Activated CD8-positive, alpha-beta memory T cell treated with anti-CD3 and anti-CD28 coated beads, Interleukin-2, amount 50 U/mL, for 24 hours (primary cell): ENCODE measurements around the gene MPO.

Source experiments
- DNase-seq: peaks from one replicate; pipeline ENCODE4 v3.0.0-alpha.2; 2020; ENCODE audit errors: extremely low read depth

The MPO gene

DNA sequence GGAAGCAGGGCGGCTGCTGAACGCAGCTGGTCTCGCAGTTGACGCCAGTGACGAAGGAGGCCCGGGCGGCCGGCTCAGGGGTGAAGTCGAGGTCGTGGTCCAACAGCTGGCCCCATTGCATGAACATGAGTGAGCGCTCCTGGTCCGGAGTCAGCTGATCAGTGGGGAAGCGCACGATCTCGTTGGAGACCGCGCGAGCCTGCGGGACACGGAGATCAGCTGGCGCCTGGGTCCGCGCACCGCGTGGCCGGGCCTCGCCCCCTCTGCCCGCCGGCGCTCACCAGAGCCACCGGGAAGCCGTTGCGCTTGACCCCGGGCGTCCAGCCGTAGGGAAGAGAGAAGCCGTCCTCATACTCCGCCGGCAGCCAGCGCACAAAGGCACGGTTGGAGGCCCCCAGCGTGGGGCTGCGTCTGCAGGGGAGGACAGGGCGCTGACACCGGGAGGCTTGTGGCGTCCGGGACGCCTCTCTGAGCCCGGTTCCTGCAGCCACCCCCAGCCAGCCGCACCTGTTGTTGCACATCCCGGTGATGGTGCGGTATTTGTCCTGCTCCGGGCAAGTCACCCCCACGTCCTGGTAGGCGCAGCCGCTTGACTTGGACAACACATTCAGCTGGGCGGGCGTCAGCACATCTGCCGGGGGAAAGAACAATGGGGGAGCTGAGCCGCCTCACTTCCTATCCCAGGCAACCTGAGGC is 1.6 kb downstream of the MPO start:
- DNase-seq: no peak

DNA sequence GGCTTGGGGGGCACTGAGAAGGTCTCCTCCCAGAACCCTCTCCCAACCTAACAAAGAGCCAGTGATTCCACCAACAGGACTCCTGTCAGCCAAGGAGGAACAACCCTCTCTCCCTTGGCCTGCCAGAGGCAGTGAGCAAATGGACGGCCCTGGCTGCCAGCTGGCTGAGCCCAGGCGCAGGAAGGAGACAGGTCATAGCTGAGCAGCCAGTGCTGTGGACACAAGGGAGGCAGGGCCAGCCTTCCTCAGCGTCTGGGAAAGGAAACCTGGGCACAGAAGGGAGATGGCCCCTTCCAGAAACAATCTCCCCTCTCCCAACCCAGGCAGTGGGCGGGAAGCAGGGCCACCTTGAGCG is 2.1 kb downstream of the MPO start:
- no peak for DNase-seq

DNA sequence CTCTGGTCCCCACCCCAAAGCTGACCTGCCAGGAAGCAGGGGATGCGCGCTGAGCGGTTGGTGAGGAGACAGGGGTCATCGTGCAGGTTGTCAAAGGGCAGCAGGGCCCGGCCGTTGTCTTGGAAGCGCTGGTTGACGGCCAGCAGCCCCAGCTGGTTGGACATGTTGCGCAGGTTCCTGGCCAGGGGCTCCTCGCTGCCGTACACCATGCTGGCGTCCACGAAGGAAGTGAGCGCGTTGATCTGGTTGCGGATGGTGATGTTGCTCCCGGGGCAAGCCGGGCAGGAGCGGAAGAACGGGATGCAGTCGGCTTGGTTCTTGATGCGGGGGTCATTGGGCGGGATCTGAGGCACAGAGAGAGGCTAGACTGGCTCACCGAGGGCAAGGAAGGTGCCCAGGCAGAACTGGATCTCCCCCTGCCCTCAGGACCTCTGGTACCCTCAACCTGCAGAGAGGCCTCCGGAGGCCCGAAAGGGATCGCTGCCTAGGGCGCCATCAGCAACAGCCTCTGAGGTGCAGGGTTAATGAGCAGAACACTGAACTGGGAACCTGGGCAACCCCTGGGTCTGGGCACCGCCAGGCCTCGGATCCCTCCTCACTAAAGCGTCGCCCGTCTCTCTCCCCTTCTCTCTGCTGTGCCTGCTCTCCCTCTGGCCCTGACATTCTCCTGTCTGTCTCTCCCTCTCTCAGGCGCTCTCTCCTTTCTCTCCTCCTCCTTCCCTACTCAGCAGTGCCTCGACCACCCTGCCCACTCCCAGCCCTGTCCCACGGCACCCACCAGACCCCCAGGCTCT is 2.7 kb downstream of the MPO start:
- no peak for DNase-seq

DNA sequence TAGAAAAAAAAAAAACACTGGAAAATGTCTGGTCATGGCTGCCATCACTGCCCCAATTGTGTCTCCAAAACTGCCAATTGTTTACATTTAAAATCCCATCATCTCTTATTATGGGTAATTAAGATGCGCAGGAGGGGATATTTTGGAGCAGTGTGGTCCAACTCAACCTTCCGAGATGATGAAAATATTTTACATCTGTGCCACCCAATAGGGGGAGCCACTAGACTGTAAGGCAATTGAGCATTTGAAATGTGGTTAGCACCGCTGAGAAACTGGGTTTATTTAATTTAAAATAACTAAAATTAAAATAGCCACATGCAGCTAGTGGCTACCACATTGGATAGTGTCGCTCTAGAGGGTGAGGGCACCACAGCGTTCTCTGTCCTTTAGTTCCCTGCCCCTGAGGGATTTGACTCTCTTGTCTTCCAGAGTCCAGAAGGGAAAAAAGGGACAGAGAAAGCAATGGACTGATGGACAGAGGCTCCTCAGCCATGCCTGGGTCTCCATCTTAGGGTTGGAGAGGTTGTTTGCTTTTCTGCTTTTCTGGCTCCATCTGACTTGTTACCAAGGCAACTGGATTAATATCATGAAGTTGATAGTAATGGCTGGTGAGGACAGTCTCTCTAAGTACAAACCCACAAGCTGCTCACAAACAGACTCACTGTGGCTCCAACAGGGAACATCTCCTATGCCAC is 3.5 kb downstream of the MPO start:
- no peak for DNase-seq

DNA sequence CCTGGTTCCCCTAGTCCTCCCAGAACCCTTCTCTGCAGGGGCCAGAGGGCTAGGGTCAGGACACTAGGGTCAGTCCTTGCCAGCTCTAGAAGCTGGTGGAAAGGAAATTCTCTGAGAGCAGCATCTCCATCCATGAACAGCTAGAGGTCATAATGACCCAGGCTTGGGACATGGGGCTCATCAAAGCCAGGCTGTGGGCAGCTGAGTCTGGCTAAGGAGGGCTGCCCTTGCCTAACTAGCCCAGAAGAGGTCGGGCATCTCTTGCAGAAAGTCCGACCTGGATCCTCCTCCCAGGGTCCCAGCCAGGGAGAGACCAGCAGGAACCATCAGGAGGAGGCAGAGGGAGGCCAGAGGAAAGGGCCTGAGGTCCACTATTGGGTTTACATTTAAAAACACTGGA is 4.3 kb downstream of the MPO start:
- no peak for DNase-seq

DNA sequence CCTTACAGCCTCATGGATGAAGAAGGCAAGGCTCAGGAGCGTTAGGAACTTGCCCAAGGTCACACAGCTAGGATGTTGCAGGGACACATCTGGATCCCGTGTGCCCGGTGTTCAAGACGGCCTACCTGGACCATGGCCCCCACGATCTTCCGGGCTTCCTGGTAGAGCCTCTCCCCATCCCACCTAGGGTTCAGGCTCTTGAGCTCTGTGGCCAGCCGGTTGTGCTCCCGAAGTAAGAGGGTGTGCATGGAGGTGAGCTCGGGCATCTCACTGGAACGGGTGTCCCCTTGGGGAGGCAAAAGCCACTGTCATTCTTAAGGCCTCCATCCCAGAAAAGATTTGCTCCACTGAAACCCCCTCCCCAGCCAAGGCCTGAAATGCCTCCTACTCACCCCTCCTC is 5.3 kb downstream of the MPO start:
- DNase-seq: no peak

DNA sequence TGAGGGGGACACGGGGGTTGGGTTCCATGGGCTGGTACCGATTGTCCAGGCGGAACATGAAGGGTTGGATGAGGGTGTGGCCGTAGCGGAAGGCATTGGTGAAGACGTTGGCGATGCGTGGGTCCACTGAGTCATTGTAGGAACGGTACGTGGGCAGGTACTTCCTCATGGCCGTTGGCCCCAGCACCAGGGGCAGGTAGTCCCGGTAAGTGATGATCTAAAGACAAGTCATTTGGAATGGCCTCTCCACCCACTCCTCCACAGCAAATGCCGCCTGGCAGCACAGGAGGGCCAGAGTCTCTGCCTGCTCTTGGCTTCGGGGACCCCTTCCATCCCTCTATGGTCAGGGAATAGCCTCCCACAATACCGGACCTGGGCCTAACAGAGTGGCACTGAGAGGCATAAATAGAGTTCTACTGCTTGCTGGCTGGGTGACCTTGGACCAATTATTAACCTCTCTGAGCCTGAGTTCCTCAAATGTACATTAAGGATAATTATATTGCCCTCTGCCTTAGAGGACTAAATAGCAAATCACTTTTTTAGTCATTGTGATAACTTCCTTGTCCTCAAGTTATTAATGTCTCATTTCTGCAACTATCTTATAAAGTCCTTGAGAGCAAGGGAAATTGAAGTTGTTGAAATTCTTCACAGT is 7.2 kb downstream of the MPO start:
- DNase-seq: no peak

DNA sequence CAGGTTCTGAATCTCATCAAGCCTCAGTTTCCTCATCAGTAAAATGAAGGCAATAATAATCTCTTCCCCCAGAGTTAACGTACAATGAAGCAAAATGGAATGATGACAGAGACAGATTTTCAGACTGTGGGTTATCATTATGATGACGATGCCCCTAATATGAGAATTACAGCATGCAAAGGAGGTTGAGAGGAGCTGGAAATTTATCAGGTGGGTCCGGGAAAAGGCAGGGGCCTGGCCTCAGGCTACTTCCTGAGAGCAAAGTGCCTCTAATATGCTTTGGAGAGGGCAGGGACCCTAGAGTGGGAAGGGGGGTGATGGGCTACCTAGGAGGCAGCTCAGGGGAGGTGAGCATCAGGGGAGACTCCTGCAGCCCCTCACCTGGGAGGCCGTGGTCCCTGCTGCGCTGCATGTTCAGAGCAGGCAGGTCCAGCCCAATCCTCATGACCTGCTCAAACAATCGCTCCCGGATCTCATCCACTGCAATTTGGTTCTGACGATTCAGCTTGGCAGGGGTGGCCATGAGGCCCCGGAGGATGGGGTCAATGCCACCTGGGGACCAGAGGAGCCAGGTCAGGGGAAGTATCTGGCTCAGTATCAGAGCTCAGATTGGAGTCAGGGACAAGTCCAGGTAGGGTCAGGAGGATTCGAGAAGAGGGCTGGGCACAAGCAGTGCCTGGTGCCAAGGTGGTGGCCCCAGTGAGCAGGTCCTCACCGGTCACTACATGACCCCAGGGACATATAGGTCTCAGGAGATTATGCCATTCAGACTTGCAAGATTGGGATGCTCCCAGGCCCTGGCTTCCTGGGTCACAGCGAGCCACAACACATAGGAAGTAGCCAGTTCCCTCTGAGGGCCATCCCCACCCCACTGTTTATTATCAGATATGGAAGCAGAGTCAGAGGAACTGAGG is 8.1 kb downstream of the MPO start:
- no peak for DNase-seq

DNA sequence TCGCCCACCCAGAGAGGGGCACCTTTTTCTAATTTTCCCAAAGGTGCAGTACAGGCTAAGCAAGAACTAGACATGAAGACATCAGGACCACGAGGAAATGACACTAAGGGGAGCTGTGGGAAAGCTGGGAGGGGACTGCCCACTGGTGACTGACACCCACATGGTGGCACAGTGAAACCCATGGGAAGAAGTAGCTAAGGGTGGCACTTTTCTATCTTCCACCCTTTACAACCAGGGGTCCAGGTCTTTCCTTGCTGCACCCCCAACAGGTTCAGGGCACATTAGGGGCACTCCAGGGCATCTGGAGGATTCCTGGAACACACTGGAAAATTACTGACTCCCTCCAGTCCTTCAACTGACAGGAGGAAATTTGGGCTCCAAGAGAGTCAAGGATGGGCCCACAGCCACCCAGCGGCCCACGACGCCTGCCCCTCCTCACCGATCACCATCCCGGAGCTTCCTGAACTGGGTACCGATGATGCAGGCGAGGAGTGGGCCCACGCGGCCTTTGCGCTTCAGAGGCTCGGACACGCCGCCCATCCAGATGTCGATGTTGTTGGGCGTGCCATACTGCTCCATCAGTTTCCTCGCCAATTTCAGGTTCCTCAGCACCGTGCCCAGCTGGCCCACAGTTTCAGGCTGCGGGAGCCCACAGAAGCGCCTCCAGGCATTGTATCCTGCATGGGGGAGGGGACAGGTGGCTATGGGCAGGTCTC is 9.4 kb downstream of the MPO start:
- no peak for DNase-seq

DNA sequence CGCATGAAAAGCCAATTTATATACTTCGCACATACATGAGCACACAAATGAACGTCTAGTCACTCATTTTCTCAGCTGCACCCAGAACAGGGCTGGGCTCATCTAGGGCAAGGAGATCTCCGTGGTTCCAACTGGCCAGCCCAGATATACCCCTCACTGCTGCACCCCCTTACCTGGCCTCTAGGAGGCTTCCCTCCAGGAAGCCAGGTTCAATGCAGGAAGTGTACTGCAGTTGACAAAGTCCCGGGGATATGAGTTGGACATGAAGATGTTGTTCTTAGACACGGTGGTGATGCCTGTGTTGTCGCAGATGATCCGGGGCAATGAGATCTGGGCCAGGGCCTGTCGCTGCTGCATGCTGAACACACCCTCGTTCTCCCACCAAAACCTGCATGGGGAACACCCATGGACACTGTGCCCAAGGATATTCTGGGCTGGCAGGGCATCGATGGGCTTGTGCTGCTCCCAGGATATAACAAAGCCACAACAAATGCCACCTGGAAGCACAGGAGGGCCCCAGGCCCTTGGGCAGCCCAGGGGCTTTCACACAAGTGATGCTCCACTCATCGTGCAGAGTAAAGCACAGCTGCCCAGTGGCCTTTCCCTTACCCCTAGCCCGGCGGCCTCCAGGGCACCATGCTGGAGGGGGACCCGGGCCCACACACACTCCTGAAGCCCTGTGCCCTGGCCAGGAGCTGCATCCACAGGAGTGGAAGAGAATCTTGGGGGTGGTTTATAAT is 10.1 kb downstream of the MPO start:
- no peak for DNase-seq

DNA sequence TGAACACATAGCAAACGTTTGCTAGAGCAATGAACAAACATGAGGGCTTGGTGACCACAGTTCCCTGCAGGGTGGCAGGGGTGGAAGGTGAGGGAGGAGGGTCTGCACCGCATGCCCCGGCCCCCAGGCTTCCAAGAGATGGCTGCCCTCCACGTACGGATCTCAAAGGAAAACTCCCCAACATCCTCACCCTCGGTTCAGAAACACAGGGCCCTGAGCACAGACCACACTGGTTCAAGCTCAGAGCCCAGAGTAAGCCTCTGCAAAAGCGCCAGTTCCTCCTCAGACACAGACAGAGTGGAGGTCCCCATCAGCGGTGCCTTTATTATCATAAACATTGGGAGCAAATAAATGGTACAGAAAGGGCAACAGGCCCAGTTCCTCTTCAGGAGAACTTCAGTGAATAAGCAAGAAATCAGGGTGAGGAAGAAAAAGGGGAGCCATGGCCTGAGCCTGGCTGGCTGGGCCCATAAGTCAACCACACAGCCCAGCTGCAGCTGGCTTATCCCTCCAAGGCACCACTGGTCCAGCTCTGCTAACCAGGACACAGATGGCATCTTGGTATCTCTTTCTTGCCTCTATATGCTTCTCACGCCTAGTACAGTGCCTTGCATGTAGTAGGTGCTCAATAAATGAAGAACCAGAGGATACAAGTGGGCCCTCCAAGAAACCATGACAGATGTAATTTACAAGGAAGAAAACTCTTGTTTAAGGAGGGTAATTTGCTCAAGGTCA is 11.0 kb downstream of the MPO start:
- no peak for DNase-seq

DNA sequence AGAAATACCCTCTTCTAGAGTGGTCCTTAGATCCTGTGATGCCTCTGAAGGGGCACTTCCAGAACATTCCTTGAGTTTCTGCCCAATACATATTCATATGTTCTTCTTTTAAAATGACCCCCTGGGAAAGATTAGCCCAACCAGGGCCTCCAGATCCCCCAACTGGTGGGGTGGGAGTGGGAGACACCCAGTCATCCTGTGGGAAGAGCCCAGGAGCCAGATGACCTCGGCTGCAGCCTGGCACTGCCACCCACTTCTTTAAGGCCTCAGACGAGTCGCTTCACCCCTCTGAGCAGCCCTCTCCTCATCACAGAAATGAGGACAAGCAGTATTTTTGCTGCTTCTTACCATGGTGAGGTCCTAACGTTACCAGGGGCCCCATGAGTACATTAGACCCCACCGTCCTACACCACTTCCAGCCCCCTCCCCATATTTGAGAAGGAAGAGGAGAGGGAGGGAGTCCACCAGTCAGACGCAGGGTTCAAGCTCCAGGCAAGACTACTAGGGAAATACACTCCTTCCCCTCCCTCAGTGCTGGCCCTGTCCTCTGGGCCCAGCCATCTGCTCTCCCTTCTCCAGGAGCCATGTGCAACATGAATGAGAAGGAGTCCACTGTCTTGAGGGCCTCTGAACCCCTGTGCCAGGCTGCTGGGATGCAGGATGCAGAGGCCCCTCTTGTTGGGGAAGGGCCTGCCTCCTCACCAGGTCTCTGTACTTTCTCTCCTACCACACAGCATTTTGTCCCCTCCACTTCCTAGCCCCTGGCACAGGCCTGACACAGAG is 11.8 kb downstream of the MPO start:
- no peak for DNase-seq

DNA sequence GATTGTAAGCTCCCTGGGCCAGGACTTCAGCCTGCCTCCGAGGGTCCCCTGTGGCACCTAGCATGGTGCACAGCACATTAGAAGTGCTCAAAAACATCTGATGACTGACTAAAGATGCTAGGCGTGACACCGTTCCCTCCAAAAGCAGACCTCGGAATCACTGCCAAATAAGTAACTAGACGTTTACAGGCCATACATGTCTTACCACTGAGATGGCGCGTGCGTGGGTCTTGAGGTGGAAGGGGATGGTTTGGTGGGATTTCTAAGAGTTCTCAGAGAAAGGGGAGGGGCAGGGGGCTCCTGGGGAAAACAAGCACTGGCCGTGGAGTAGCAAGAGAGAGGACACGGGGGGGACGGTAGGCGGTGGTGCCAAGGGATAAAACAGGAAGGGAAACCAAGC is 12.4 kb downstream of the MPO start:
- DNase-seq: no peak

DNA sequence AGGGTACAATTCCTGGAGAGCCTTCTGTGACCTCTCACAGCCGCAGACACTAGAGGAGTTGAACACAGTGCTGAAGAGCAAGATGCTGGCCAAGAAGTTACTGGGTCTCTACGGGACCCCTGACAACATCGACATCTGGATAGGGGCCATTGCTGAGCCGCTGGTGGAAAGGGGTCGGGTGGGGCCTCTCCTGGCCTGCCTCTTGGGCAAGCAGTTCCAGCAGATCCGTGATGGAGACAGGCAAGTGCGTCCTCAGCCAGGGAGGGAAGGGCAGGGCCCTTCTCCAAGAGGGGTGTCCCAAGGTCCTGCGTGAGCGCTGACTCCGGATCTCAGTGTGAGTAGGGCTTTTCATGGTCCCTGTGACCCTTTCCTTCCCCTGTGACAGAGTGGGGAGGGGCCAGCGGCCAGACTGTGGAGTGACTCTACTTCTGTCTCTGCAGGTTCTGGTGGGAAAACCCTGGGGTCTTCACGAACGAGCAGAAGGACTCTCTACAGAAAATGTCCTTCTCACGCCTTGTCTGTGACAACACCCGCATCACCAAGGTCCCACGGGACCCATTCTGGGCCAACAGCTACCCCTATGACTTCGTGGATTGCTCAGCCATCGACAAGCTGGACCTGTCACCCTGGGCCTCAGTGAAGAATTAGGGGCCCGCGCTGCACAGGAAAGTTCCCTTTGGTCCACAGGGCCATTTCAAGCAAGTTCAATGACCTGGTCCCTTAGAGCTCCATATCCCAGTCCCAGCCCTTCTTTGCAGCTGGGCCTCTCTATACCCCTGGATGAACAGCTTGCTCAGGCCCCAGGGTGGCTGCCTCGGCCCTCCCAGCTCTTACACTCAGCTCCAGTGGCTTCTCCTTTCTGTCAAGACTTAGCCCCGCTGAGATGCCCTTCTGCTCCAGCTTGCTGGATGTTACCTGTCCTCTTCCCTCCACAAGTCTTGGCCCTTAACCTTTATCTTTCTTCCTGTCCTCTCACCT is 13.1 kb downstream of the MPO start:
- no peak for DNase-seq

DNA sequence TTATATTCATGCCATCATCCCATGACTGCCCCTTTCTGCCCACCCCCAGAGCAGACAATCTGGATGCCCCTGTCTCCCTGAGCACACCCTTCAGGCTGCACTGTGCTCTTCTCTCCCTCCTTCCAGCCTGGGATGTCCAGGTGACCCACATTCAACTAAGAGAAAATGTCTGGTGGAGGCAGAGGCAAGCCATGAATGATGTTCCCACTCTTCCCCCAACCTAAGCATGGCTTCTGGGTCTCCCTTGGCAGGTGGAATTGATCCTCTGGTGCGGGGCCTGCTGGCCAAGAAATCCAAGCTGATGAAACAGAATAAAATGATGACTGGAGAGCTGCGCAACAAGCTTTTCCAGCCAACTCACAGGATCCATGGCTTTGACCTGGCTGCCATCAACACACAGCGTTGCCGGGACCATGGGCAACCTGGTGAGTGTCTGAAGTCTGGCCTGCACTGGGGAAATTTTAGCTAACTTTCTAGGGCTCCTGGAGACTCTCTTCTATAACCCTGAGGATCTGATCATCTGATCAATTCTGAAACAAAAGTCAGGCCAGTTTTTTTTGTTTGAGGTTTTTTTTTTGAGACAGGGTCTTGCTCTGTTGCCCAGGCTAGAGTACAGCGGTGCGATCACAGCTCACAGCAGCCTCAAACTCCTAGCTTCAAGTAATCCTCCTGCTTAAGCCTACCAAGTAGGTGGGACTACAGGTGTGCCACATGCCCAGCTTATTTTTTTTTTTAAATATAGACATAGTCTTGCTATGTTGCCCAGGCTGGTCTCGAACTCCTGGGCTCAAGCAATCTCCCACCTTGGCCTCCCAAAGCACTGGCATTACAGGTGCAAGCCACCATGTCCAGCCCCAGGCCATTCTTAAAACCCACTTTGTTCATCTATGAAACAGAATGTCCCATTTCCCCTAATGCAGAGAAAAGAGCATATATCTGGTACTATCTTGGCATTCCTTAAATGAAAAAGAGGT is 14.5 kb downstream of the MPO start:
- no peak for DNase-seq

DNA sequence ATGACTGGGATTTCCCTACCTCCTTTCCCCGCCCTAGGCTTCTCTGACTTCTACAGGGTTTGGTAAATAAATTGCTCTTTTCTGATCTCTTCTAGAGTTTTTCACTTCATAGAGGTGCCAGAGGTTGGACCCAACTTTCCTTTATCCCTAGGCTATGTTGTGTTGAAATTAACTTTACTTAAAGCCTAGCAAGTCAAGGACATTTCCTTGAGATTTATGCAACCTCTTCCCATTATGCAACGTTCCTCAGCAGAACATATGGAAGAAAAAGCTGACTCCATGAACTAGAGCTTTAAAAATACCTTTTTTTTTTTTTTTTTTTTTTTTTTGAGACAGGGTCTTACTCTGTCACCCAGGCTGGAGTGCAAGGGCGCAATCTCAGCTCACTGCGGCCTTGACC is 15.5 kb downstream of the MPO start:
- DNase-seq: no peak
